ENCODE measurements around the gene REEP6.

DNA sequence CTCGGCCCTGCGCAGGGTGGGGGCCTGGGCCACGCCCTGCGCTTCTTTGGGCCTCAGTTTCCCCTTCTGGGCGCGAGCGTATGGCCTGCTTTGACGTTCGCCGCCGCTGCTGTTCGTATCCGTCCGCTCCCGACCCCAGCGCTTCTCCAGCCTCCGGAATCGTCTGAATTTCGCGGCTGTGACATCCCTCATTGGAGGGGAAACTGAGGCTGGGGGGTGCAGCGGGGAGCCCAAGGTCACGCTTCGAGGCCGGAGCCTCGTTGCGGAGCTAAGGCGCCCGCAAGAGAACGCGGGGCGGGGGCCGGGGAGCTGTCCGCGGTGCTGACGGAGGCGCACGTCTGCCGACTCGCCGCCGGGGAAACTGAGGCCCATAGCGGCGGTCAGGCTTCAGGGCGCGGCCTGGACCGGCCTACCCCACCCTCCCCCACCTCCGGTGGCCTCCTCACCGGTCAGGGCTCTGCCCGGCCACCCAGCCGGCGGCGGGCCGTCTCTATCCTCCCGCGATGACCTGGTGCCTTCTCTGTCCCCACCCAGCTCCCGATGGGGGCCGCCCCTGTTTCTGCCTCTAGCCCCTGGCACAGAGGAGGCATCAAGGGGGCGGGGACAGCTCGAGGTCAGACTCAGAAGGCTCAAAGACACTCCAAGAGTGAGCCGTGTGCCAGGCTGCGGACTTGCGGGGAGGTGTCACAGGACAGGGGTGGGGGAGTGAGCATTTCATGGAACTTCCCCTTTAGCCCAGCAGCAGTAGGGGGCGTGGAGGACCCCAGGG, 44.1 kb upstream of the REEP6 start:
- TF ChIP-seq CTCF (IDR thresholded peaks at IDR 0.05 in 4 of 5, conservative IDR thresholded peaks at IDR 0.05 in 1 of 5), result no peak
- TF ChIP-seq POLR2A (IDR thresholded peaks at IDR 0.05), result no peak
